GM12873 (cell line): ENCODE data around the gene FBXL2.

ENCODE experiments used
- TF ChIP-seq, protein P1 (sequence below): IDR thresholded peaks from 2 replicates; pipeline ENCODE4 v1.5.1; 2012; ENCODE audit warnings: low read depth, mild to moderate bottlenecking, moderate library complexity, low read length, control low read depth; ENCODE audit not compliant: insufficient read depth; ENCODE audit errors: missing control alignments

FBXL2 gene

DNA sequence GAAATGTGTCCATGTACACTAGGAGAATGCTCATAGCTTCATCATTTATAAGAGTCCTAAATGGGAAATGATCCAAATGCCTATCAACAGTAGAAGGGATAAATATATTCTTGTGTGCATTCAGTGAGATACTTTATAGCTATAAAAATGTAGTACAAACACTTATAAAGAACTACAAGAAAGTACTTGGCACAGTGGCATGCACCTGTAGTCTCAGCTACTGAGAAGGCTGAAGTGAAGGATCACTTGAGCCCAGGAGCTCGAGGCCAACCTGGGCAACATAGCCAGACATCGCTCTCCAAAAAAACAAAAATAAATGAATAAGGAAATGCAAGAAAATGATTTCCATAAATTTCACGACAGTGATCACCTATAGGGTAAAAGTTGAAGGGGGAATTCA lies 3.6 kb upstream of the FBXL2 start:
- TF ChIP-seq, protein P1, sequence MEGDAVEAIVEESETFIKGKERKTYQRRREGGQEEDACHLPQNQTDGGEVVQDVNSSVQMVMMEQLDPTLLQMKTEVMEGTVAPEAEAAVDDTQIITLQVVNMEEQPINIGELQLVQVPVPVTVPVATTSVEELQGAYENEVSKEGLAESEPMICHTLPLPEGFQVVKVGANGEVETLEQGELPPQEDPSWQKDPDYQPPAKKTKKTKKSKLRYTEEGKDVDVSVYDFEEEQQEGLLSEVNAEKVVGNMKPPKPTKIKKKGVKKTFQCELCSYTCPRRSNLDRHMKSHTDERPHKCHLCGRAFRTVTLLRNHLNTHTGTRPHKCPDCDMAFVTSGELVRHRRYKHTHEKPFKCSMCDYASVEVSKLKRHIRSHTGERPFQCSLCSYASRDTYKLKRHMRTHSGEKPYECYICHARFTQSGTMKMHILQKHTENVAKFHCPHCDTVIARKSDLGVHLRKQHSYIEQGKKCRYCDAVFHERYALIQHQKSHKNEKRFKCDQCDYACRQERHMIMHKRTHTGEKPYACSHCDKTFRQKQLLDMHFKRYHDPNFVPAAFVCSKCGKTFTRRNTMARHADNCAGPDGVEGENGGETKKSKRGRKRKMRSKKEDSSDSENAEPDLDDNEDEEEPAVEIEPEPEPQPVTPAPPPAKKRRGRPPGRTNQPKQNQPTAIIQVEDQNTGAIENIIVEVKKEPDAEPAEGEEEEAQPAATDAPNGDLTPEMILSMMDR = no peak

DNA sequence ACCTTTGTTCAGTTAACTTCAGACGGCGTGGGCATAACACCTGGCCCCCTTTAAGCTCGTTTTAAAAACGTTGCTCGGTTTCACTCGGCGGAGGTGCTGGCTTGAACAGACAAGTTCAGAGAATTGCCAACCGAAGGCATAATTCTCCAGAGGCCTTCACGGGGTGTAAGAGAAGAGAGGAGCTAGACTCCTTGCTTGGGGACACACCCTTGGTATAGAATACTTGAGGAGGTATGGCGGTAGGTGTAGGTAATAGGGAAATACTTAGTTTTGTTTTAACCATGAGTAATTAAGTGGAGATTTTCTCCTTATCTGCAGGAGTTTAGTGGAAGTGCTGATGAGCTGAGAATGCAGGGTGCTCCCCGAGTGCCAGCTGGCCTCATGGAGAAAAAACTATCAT lies 921 bp downstream of the FBXL2 start:
- TF ChIP-seq, protein P1 = no peak

DNA sequence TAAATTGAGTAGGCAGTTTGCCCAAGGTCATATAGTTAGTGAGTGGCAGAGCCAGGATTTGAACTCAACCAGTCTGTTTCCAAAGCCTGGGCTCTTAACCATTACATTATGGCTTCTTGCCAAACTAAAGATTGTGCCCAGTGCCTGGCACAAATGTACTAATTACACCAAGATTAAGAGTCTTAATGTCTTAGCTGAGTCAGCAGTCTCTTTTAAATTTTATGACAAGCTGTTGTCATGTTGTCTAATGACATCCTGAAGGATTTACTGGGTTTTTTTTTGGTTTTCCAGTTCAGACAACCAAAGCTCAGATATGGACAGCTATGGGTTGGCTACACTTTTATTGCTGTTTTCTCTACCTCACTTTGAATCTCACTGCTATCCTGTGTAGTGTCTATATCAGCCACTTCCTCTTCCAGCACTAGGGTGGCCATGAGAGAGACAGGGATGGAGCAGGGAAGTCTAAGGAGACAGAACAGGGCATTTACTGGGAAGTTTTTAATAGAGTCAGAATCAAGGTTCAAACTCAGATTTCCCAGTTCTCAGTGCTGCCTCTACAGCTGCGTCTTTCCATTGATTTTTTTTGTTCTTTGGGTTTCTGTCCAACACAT lies 10.5 kb downstream of the FBXL2 start:
- TF ChIP-seq, protein P1 = no peak

DNA sequence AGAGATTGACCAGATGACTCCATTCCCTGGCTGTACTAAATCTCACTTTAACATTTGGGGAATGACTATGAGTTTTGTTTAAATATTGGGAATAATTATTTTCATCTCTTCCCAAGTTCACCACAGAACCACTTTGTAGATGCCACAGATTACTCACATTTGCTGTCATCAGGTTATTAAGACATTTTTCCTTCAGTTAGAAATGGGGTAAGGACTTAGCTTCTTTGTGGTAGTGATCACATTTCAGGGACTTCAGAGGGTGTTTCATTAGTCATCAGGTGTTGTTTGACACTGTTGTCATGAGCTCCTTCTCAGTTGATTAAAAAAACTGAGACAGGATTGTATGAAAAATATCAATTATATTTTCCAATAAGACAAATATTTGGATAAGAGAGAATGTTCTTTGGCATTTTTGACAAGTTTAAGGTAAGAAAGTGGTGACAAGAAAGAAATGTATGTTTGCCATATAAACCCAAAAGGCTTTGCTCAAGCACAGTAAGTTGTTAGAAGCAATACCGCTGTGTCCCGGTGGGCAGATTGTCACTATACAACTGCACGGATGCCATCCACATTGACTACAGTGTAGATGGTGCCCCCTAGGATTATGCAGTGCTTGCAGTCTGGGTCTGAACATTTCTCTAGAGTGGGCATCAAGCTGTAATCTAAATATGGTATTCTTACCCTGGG lies 22.3 kb downstream of the FBXL2 start:
- TF ChIP-seq, protein P1 = no peak

DNA sequence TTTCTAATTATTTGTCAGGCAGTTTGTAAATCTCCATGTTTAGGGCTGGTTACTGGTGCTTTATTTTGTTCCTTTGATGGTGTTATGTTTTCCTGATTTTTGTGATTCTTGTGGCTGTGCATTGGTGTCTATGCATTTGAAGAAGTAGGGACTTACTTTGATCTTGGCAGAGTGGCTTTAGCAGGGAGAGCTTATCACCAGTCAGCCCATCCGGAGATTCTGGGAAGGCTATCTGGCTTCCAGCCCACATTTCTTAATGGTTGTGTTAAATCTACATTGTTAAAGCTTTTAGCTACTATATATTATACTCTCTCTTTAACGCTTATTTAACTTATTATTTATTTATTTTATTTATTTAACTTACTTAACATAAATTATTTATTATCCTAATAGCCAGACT lies 35.1 kb downstream of the FBXL2 start:
- TF ChIP-seq, protein P1 = no peak

DNA sequence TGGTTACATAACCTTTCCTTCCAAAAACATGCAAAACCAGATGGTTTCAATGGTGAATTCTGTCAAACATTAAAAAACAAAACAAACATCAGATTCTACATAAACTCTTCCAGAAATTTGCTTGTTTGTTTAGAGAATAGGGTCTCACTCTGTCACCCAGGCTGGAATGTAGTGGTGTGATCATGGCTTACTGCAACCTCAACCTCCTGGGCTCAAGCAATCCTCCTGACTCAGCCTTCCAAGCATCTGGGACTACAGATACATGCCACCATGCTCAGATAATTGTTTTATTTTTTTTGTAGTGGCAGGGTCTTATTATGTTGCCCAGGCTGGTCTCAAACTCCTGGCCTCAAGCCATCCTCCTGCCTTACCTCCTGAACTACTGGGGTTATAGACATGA lies 36.1 kb downstream of the FBXL2 start:
- TF ChIP-seq, protein P1 = no peak

DNA sequence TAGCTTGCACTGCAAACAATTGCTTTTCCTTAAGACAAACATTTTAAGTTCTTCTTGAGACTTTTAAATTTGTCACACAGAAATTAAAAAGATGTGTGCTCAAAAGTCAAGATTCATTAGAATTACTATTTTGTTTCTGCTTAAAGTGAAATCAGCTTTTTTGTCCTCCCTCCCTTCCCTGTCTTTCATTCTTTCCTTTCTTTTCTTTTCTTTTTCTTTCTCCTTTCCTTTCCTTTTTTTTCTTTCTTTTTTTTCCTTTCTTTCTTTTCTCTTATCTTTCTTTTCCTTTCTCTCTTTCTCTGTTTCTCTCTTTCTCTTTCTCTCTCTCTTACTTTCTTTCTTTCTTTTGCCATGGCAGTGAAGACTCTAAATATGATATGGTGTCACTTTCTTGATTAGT lies 37.8 kb downstream of the FBXL2 start:
- TF ChIP-seq, protein P1 = no peak
